Islet of Langerhans (tissue), 1 donor: ENCODE results near the gene CNGB1.
"Not testable (repeated sequence)": the region's sequence is repeated elsewhere in the genome, so short reads cannot be mapped to it uniquely, and the experiment has no call there.

Experiments used
- FAIRE-seq: peaks from one replicate; lab custom pipeline; 2011; peaks lifted over from hg19 to GRCh38; lab: Jason Lieb, UNC

Gene CNGB1

GRCh38 chr16:57970970-57971369 lies at the start of gene CNGB1:
CNGB1 (minus strand) TSS chr16:57971128; CDS start chr16:57967286, 3,842 bp downstream.
- no peak for FAIRE-seq

GRCh38 chr16:58019866-58020538 lies 49.1 kb upstream of the CNGB1 start:
- no peak for FAIRE-seq

- no peak for FAIRE-seq
These were observed 47.9 kb upstream of the CNGB1 start for GRCh38 chr16:58018803-58019202.

GRCh38 chr16:58016840-58017446 lies 46.0 kb upstream of the CNGB1 start:
- FAIRE-seq: no peak

GRCh38 chr16:58013201-58013956 lies 42.5 kb upstream of the CNGB1 start:
- no peak for FAIRE-seq

GRCh38 chr16:58012481-58012880 lies 41.6 kb upstream of the CNGB1 start:
- FAIRE-seq: no peak

GRCh38 chr16:58011652-58012051 lies 40.7 kb upstream of the CNGB1 start:
- no peak for FAIRE-seq

- no peak for FAIRE-seq
These were observed 40.0 kb upstream of the CNGB1 start for GRCh38 chr16:58010886-58011285.

GRCh38 chr16:58009856-58010416 lies 39.0 kb upstream of the CNGB1 start:
- FAIRE-seq: no peak

- not testable (repeated sequence) for FAIRE-seq
These were observed 33.8 kb upstream of the CNGB1 start for GRCh38 chr16:58004736-58005135.

- FAIRE-seq: no peak
These were observed 32.0 kb upstream of the CNGB1 start for GRCh38 chr16:58002936-58003335.

GRCh38 chr16:58002416-58002800 lies 31.5 kb upstream of the CNGB1 start:
- no peak for FAIRE-seq

- FAIRE-seq: no peak
These were observed 31.0 kb upstream of the CNGB1 start for GRCh38 chr16:58001781-58002415.

GRCh38 chr16:58000706-58001676 lies 30.1 kb upstream of the CNGB1 start, which contains the start of gene USB1:
USB1 (plus strand) TSS chr16:58001407; CDS start chr16:58001484, 77 bp downstream.
- no peak for FAIRE-seq

GRCh38 chr16:57999971-58000705 lies 29.2 kb upstream of the CNGB1 start, which contains the start of gene ZNF319:
ZNF319 (minus strand) TSS chr16:58000672; CDS start chr16:57998265, 2,407 bp downstream.
- FAIRE-seq: no peak

GRCh38 chr16:57999366-57999970 lies 28.5 kb upstream of the CNGB1 start:
- no peak for FAIRE-seq

- no peak for FAIRE-seq
These were observed 28.1 kb upstream of the CNGB1 start for GRCh38 chr16:57998992-57999365.

GRCh38 chr16:57998486-57998885 lies 27.6 kb upstream of the CNGB1 start:
- no peak for FAIRE-seq

GRCh38 chr16:57997528-57998265 lies 26.8 kb upstream of the CNGB1 start:
- no peak for FAIRE-seq
